Activated CD4-positive, CD25-positive, alpha-beta regulatory T cell treated with anti-CD3 and anti-CD28 coated beads, Interleukin-2, amount 50 U/mL, for 72 hours (primary cell): ENCODE results near the gene SLC25A21.
"Not testable (repeated sequence)": the region's sequence is repeated elsewhere in the genome, so short reads cannot be mapped to it uniquely, and the experiment has no call there.

Experiments
- DNase-seq: peaks from one replicate; pipeline ENCODE4 v3.0.0; 2021

The SLC25A21 gene

GRCh38 chr14:36816481-36816880, 355.9 kb downstream of the SLC25A21 start:
- no peak for DNase-seq

- DNase-seq, result not testable (repeated sequence)
Measured at GRCh38 chr14:36814783-36815182, 357.6 kb downstream of the SLC25A21 start.

- no peak for DNase-seq
Measured at GRCh38 chr14:36810209-36810608, 362.2 kb downstream of the SLC25A21 start.

GRCh38 chr14:36807727-36808126, 364.7 kb downstream of the SLC25A21 start:
- no peak for DNase-seq

DNA sequence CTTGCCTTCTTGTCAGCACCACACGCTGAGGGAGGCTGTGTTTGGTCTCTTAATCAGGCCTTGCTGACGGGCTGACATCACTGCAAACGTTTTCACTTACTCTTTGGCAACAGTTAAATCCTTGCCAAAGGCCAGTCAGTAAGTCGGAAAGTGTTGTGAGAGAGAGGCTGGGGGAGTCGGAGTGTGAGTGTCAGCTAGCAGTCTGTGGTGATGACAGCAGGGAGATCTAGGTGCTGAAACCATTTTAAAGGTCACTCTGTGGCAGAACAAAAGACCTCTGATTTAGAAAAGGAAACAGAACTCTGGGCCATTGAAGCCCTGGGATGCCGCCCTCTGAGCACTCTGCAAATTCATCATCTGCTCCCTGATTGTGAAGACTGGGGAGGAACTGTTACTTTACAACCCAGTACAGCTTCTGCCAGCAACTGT, 367.3 kb downstream of the SLC25A21 start:
- DNase-seq, result no peak

DNA sequence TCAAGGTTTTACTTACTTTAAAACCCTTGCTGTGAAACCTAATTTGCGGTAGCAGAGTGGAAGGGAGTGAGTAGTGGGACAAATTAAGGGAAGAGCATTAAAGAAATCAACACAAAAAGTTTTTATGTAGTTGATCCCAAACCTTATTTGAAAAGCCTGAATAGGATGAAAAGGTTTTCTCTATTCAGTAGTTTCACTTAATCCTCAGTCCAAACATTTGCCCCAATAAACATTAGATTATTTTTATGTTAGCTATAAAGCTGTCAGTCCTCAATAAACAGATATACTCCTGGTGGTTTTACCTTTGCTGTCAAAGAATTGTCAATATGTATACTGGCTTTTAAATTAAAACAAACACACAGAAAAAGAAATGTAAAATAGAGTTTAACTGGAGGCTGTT, 374.8 kb downstream of the SLC25A21 start:
- no peak for DNase-seq

GRCh38 chr14:36791402-36791801, 381.0 kb downstream of the SLC25A21 start:
- no peak for DNase-seq

DNA sequence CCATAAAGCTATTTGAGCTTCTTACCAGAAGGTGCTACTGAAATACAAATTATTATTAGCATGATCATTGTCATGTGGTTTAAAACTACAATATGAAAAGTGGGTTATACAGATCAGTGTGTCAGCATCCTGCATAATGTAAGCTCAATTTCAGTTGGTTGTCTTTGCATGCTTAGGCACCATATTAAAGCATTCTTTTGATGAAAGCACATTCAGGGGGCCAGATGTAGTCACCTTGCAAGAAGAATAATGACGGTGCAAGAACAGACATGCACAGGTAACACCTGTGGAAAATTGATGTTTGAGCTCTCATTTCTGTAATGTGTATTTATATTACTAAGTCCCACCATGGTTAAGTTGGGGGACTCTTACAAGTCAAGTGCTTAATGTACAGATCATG, 386.9 kb downstream of the SLC25A21 start:
- no peak for DNase-seq

DNA sequence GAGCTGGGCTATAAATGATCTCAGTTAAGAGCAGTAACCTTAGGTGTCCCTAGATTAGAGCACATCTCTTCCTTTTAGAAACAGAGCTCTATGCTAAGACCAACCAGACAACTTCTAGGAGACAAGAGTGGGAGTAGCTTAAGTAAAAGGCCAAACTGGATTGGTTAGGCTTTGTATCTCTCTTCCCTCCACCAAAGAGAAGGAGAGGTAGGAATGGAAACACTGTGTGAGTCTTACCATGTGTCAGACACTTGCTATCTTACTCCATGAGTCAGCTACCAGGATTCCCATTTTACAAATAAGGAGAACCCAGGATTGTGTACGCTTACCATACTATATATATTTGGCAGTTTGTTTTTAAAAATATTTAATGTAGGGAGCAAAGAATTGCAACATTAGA, 387.9 kb downstream of the SLC25A21 start:
- DNase-seq, result no peak

DNA sequence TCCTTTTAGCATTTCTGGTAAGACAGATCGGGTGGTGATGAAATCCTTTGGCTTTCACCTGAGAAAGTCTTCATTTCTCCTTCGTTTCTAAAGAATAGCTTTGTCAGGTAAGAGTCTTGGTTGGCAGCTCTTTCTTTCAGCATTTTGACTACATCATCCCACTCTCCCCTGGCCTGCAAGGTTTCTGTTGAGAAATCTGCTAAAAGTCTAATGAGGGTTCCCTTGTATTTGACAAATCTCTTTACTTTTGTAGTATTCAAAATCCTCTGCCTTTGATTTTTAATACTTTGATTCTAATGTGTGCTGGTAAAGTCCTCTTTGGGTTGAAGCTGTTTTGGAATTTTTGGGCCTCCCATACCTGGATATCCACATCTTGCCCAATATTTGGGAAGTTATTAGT, 390.5 kb downstream of the SLC25A21 start:
- no peak for DNase-seq

DNA sequence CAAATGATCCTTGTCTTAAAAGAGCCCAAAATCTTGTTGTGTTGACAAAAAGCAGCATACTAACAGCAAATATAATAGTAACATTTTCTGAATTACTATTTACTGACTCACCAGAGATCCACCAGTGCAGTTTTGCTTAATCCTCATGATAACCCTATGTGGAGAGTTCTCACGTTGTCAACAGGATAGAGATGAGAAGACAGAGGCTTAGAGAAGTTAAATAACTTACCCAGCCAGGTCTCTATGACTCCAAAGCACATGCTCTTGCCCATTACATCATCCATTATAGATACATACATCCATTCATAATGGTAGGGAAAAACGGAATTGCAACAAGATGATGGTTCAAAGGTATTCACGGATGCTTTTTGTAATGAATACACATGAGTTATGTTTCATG, 398.8 kb downstream of the SLC25A21 start:
- DNase-seq, result no peak

- no peak for DNase-seq
Measured at GRCh38 chr14:36773136-36773540, 399.3 kb downstream of the SLC25A21 start.

DNA sequence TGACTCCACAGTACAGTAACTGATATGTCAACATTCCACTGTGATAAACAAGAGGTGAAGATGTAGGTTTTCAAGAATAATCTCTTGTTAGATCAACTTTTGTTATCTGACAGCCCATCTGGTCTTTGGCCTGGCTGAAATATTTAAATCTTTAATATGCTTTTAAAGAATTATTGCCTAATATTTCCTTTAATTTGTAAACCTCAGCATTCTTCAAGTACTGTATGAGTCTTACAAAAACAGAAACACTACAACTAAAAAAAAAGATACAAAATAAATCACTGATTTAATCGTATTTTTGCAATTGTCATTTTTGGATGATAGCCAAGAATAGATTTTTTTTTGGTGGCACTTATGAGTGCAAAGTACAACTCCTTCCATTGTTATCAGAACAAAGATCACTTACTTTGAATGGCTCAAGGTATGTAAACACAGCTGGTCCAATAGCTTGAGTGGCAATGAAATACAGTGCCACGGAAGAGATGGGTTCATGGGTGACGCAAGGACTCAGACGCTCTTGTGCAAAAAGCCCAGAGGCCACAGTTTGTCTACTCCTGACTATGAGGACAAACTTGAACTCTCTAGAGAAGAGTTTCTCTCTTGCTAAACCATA, 401.3 kb downstream of the SLC25A21 start:
- DNase-seq, result no peak

- no peak for DNase-seq
Measured at GRCh38 chr14:36768638-36769337, 403.6 kb downstream of the SLC25A21 start.

- DNase-seq, result no peak
Measured at GRCh38 chr14:36767603-36768281, 404.7 kb downstream of the SLC25A21 start.

GRCh38 chr14:36766974-36767373, 405.4 kb downstream of the SLC25A21 start:
- no peak for DNase-seq

DNA sequence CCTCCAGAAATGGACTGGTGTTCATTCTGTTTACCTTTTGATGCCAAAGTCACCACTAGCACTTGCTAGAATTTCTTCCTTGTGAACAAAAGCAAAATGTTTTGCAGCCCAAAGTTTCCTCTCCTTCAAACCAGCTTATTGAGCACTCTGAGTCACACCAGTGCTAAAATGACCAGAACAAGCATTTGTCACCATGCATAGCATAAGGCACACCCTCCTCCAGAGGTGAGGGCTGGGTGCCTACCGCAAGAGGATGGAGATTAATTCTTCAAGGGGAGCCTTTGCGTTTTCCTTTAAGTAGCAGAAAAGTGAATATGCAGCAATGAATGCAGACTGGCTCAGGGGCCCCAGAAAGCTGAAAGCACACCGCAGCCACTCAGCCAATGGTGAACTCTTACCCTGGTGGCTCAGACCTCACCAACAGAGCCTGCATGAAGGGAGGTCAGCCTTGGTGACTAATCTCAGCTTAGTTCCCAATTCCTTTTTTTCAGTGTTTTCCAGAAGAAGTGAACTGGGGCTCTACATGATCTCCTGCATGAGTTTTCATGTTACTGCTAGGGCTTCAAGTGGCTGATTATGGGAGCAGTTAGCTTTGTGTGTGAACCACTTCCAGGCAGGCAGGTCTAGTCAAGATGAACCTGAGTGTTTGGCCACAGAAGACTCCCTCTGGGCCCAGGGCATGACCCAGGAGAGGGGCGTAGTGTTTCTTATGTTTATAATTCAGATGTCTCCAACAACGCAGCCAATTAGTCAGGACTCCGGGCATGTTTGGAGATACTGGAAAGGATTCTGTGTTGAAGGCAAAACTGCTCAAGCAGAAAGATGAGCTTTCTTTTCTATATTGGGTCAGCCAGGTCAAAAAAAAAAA, 414.4 kb downstream of the SLC25A21 start:
- no peak for DNase-seq

- DNase-seq, result no peak
Measured at GRCh38 chr14:36756226-36756625, 416.2 kb downstream of the SLC25A21 start.

- no peak for DNase-seq
Measured at GRCh38 chr14:36755756-36756155, 416.6 kb downstream of the SLC25A21 start.

DNA sequence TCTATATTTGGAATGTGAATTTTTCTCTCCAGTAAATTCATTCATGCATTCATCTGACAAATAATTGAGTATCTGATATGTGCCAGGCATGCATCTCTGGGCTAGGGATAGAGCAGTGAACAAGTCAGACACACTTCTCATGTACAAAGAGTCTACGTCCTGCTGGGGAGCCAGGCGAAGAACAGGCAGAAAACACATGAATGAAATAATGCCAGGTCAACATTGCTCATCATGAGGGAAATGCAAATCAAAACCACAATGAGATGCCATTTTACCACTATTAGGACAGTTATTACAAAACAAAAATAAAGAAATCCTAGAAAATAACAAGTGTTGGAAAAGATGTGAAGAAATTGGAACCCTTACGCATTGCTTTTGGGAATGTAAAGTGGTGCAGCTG, 420.5 kb downstream of the SLC25A21 start:
- no peak for DNase-seq

DNA sequence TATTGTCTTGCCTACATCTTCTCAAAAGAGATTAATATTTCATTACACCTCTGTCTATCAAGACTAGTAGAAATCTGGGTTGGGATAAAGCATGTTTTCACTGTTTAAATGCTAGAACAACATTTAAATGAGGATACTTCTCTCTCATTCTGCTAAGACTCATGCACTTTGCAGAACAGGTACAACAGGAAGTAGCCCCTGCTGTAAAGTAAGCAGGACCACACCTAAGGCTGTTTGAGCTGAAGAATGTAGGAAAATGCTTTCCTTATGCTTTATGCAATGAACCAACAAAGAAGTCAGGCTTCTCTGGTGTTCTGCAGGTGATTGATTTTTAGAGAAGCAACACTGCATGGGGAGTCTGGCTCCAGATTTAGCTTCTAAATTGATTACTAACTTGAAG, 421.3 kb downstream of the SLC25A21 start:
- no peak for DNase-seq

DNA sequence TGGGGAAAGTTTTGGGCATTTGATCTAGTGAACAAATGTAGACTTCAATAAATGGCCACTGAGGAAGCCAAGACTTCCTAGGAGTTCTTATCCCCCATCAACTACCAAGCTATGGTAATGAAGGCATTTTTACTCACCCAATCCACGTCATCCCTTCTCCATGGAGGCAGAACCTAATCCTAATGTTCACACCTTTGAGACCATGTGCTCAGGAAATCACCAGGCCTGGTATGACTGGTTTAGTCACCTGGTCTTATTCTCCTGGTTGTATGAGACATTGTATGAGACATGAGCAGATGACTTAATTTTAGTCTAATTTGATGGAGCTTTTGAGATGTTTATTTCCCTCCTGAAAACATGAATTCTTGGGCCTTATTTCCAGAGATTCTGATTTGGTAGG, 422.2 kb downstream of the SLC25A21 start:
- DNase-seq, result no peak

DNA sequence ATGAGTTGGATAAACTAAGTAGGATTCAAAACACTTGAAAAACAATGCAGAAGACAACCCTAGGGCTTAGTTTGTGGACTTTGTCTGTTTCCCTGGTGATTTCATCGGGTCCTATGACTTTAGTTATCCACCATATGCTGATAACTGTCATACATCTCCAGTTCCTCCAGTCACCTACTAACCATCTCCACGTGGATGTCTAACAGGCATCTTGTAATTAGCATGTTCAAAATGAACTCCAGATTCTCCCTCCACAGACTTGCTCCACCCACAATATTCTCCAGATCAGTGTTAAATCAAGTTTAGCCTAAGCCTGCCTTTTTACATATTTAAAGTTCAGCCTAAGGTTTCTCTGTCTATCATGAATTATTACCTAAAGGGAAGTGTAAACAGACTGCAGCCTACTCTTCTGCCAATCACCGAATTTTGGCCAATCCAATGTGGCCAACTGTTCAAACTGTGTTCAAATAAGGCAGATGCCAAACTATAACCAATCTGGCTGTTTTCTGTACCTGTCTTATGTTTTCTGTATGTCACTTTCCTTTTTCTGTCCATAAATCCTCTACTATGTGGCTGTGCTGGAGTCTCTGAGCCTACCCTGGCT, 423.7 kb downstream of the SLC25A21 start:
- DNase-seq, result no peak
